Sigmoid colon (tissue), 7 donors: ENCODE data around the gene SLC28A1. TPM values are rescaled to one million over a fixed set of nuclear protein-coding genes. Genes with fewer than 3 reads are reported as not detected.

Experiments
- DNase-seq: peaks from one replicate; pipeline ENCODE4 v3.0.0-alpha.2; 2019
- H3K27ac ChIP-seq, 4 donors: fragments of 200-600 bp; sonication (generic); one replicate each; pipeline ENCODE4 v1.5.1; 2016 to 2019; ENCODE audit warnings: mild to moderate bottlenecking in 1 of 4
- H3K27me3 ChIP-seq, 3 donors: fragments of 200-600 bp; sonication (generic); one replicate each; pipeline ENCODE4 v1.5.1; 2019; ENCODE audit warnings: mild to moderate bottlenecking in 1 of 3
- H3K36me3 ChIP-seq, 4 donors: fragments of 200-600 bp; sonication (generic); one replicate each; pipeline ENCODE4 v1.5.1; 2016 to 2019
- H3K4me1 ChIP-seq, 4 donors: fragments of 200-600 bp; sonication (generic); one replicate each; pipeline ENCODE4 v1.5.1; 2017 to 2019
- H3K4me3 ChIP-seq, 4 donors: fragments of 200-600 bp; sonication (generic); one replicate each; pipeline ENCODE4 v1.5.1; 2017 to 2019; ENCODE audit warnings: mild to moderate bottlenecking in 2 of 4, moderate library complexity in 1 of 4
- H3K9me3 ChIP-seq, 4 donors: fragments of 200-600 bp in 3 of 4; sonication (generic) in 3 of 4; one replicate each; pipeline versions ENCODE4 v1.5.1 to v1.6.1; 2013 to 2019
- CTCF ChIP-seq, 4 experiments: fragments of 450-650 bp in 3 of 4; fragments of 200-600 bp in 1 of 4; IDR thresholded peaks; one replicate each; pipeline ENCODE4 v1.5.1; 2016 to 2019; ENCODE audit warnings: antibody characterized with exemption in 4 of 4, mild to moderate bottlenecking in 3 of 4, moderate library complexity in 2 of 4
- EP300 ChIP-seq, 4 donors: sonication (generic); formaldehyde crosslinking; IDR thresholded peaks; one replicate each; pipeline ENCODE4 v1.6.1; 2017; ENCODE audit warnings: antibody characterized with exemption in 4 of 4
- POLR2A ChIP-seq, 2 donors: fragments of 450-650 bp; IDR thresholded peaks; one replicate each; pipeline ENCODE4 v1.6.1; 2016; ENCODE audit warnings: antibody characterized with exemption in 2 of 2, mild to moderate bottlenecking in 2 of 2, moderate library complexity in 2 of 2
- POLR2AphosphoS5 ChIP-seq, 4 donors: sonication (generic); formaldehyde crosslinking; IDR thresholded peaks; one replicate each; pipeline ENCODE4 v1.6.1; 2017; ENCODE audit warnings: antibody characterized with exemption in 4 of 4
- WGBS, 2 donors: extraction: QIAGEN DNeasy Blood & Tissue Kit; methylation state at CpG; one replicate each; pipeline ENCODE4 v1.1.7; 2013; 5-methylcytosine and 5-hydroxymethylcytosine counted together
- intact Hi-C: fragments of 100-400 bp; cut with DNase I; formaldehyde crosslinking; loops from one replicate; pipeline ENCODE4 v1.15.1; 2023
- polyA plus RNA-seq, 3 donors: library from polyadenylated mRNA; stranded (reverse); fragments of 200-250 nt; gene quantifications; one replicate each; pipeline ENCODE4 v1.2.3, GENCODE V29; 2013
- total RNA-seq, 4 donors: library from RNA; depleted of rRNA; stranded (reverse); fragments of >200 nt; gene quantifications; one replicate each; pipeline ENCODE4 v1.1.0, GENCODE V29; 2016
- donor health status: healthy with polysubstance abuse.
- donor health status: Bipolar disorder and iron deficiency.
- donor health status: healthy.

SLC28A1 gene
- total and polyA plus RNA-seq, 7 donors: not detected

- intact Hi-C loops: no loop called here
- Histone ChIP-seq H3K4me1 (no peaks in the 10 kb centered on the region), H3K4me3 (no peak overlapping the region), H3K27ac (no peak overlapping the region), H3K9me3 (no peaks in the 10 kb centered on the region), H3K27me3 (no peaks in the 10 kb centered on the region), H3K36me3 (peaks cover 5 to 50% (median 17%) of the 10 kb centered on the region in 4 donors)
- DNase-seq: no peak
- no peak for TF ChIP-seq POLR2AphosphoS5 (IDR thresholded peaks at IDR 0.05)
- no peak for TF ChIP-seq EP300 (IDR thresholded peaks at IDR 0.05)
- TF ChIP-seq CTCF (IDR thresholded peaks at IDR 0.05): no peak
- 88 to 93% methylated on average over 11 of the region's 11 CpGs for WGBS, 2 donors
Observed at GRCh38 chr15:84858231-84858630, 26.2 kb upstream of the SLC28A1 start.

GRCh38 chr15:84859144-84859543 lies 25.3 kb upstream of the SLC28A1 start:
- no peaks in the 10 kb centered on the region for H3K9me3 ChIP-seq
- H3K36me3 ChIP-seq: peaks cover 5 to 59% (median 21%) of the 10 kb centered on the region in 4 donors
- 27 to 78% methylated on average over 8 of the region's 8 CpGs for WGBS, 2 donors
- H3K4me3 ChIP-seq: no peak overlapping the region
- peaks cover 0 to 6% (median 0%) of the 10 kb centered on the region in 4 donors for H3K4me1 ChIP-seq
- no peaks in the 10 kb centered on the region for H3K27me3 ChIP-seq
- DNase-seq: no peak
- H3K27ac ChIP-seq: no peak overlapping the region
- intact Hi-C loops: no loop called here
- TF ChIP-seq EP300 (IDR thresholded peaks at IDR 0.05): no peak
- no peak for TF ChIP-seq POLR2AphosphoS5 (IDR thresholded peaks at IDR 0.05)
- no peak for TF ChIP-seq CTCF (IDR thresholded peaks at IDR 0.05)
- TF ChIP-seq POLR2A (IDR thresholded peaks at IDR 0.05): no peak

GRCh38 chr15:84859651-84860050 lies 24.8 kb upstream of the SLC28A1 start:
- 96 to 97% methylated on average over 15 of the region's 15 CpGs for WGBS, 2 donors
- intact Hi-C loops: no loop called here
- H3K4me3 ChIP-seq: no peak overlapping the region
- DNase-seq: no peak
- H3K36me3 ChIP-seq: peaks cover 5 to 65% (median 21%) of the 10 kb centered on the region in 4 donors
- TF ChIP-seq POLR2A (IDR thresholded peaks at IDR 0.05) (no peak), POLR2AphosphoS5 (IDR thresholded peaks at IDR 0.05) (no peak), EP300 (IDR thresholded peaks at IDR 0.05) (no peak), CTCF (IDR thresholded peaks at IDR 0.05) (no peak)
- peaks cover 0 to 6% (median 0%) of the 10 kb centered on the region in 4 donors for H3K4me1 ChIP-seq
- no peak overlapping the region for H3K27ac ChIP-seq
- no peaks in the 10 kb centered on the region for H3K27me3 ChIP-seq
- H3K9me3 ChIP-seq: no peaks in the 10 kb centered on the region

GRCh38 chr15:84861781-84862180 lies 22.7 kb upstream of the SLC28A1 start:
- Histone ChIP-seq H3K27ac (no peak overlapping the region), H3K4me1 (peaks cover 0 to 6% (median 0%) of the 10 kb centered on the region in 4 donors), H3K36me3 (peaks cover 0 to 69% (median 20%) of the 10 kb centered on the region in 4 donors), H3K9me3 (no peaks in the 10 kb centered on the region), H3K27me3 (no peaks in the 10 kb centered on the region), H3K4me3 (no peak overlapping the region)
- intact Hi-C loops: no loop called here
- no peak for DNase-seq
- TF ChIP-seq POLR2A (IDR thresholded peaks at IDR 0.05): no peak
- no peak for TF ChIP-seq EP300 (IDR thresholded peaks at IDR 0.05)
- TF ChIP-seq CTCF (IDR thresholded peaks at IDR 0.05): no peak
- TF ChIP-seq POLR2AphosphoS5 (IDR thresholded peaks at IDR 0.05): no peak
- WGBS, 2 donors: 91% methylated on average over 3 of the region's 3 CpGs
